ENCODE measurements around the gene ANXA7.
"Not testable (repeated sequence)": the region's sequence is repeated elsewhere in the genome, so short reads cannot be mapped to it uniquely, and the experiment has no call there.

The ANXA7 gene

GRCh38 chr10:73339436-73339835, 74.4 kb downstream of the ANXA7 start:
- DNase-seq (ENCODE audit: low read depth in 2 of 2): no peak

- DNase-seq (ENCODE audit: low read depth in 2 of 2): no peak
Observed at GRCh38 chr10:73338801-73339368, 75.0 kb downstream of the ANXA7 start.

- no peak for DNase-seq (ENCODE audit: low read depth in 2 of 2)
Observed at GRCh38 chr10:73333202-73333601, 80.7 kb downstream of the ANXA7 start.

- DNase-seq (ENCODE audit: low read depth in 2 of 2): no peak
Observed at GRCh38 chr10:73332379-73332778, 81.5 kb downstream of the ANXA7 start.

GRCh38 chr10:73328523-73328922, 85.3 kb downstream of the ANXA7 start:
- DNase-seq (ENCODE audit: low read depth in 2 of 2): not testable (repeated sequence)

- DNase-seq (ENCODE audit: low read depth in 2 of 2): not testable (repeated sequence)
Observed at GRCh38 chr10:73325290-73325689, 88.6 kb downstream of the ANXA7 start.

All from stimulated activated CD4-positive, alpha-beta T cell treated with anti-CD3 and anti-CD28 coated beads, Interleukin-12 subunit alpha, Interleukin-12 subunit beta, amount 100 ng/mL, for 24 hours (primary cell).